Measurements from ENCODE around the gene CFDP1. TPM values are rescaled to one million over a fixed set of nuclear protein-coding genes. Genes with fewer than 3 reads are reported as not detected.
"Not testable (repeated sequence)": the region's sequence is repeated elsewhere in the genome, so short reads cannot be mapped to it uniquely, and the experiment has no call there.

The CFDP1 gene
- total RNA-seq, 2 donors from 2014 or later, result 88.7 to 117 TPM

GRCh38 chr16:75456971-75457370 is 23.7 kb upstream of the CFDP1 start:
- no peaks in the 10 kb centered on the region for H3K9me3 Mint-ChIP-seq
- peak overlapping the region; percentile 31 for H3K4me3 Mint-ChIP-seq
- Histone ChIP-seq H3K9ac (ENCODE audit: extremely low read depth, low read length, poor library complexity, severe bottlenecking) (no peak overlapping the region), H3K27me3 (ENCODE audit: control insufficient read depth, insufficient read depth, low read length, poor library complexity, severe bottlenecking) (no peaks in the 10 kb centered on the region), H3K36me3 (ENCODE audit: control insufficient read depth, insufficient read depth, low read length) (peaks cover 11% of the 10 kb centered on the region), H3K4me1 (ENCODE audit: control insufficient read depth, insufficient read depth, low read length) (peaks cover 26% of the 10 kb centered on the region), H3K4me3 (ENCODE audit: low read length) (peak overlapping the region; percentile 47), H3K27ac (ENCODE audit: low read depth, low read length) (no peak overlapping the region), H3K9me3 (ENCODE audit: control insufficient read depth, low read length) (no peaks in the 10 kb centered on the region)
- H3K27ac Mint-ChIP-seq, result peak overlapping the region; percentile 81
- 89 to 100% methylated on average over 1 of the region's 1 CpG for WGBS, 2 experiments (ENCODE audit: insufficient coverage in 1 of 2, insufficient read length in 1 of 2)
- peak; percentile 45 for DNase-seq
- peaks cover 73% of the 10 kb centered on the region for H3K4me1 Mint-ChIP-seq
- H3K27me3 Mint-ChIP-seq (ENCODE audit: insufficient read depth), result no peaks in the 10 kb centered on the region
- TF ChIP-seq CTCF (conservative IDR thresholded peaks at IDR 0.05), result no peak
- peaks cover 16% of the 10 kb centered on the region for H3K36me3 Mint-ChIP-seq (ENCODE audit: low read depth)

GRCh38 chr16:75456486-75456885 is 23.2 kb upstream of the CFDP1 start:
- Histone ChIP-seq H3K36me3 (ENCODE audit: control insufficient read depth, insufficient read depth, low read length) (peaks cover 11% of the 10 kb centered on the region), H3K4me1 (ENCODE audit: control insufficient read depth, insufficient read depth, low read length) (peaks cover 22% of the 10 kb centered on the region)
- H3K27ac ChIP-seq (ENCODE audit: low read depth, low read length); H3K9me3 Mint-ChIP-seq; H3K9ac ChIP-seq (ENCODE audit: extremely low read depth, low read length, poor library complexity, severe bottlenecking); H3K9me3 ChIP-seq (ENCODE audit: control insufficient read depth, low read length); H3K4me3 ChIP-seq (ENCODE audit: low read length); H3K27me3 Mint-ChIP-seq (ENCODE audit: insufficient read depth); H3K27me3 ChIP-seq (ENCODE audit: control insufficient read depth, insufficient read depth, low read length, poor library complexity, severe bottlenecking): not testable (repeated sequence)
- peak; percentile 45 for DNase-seq
- Mint-ChIP-seq H3K27ac (peak overlapping the region; percentile 81), H3K4me1 (peaks cover 69% of the 10 kb centered on the region), H3K36me3 (ENCODE audit: low read depth) (peaks cover 18% of the 10 kb centered on the region), H3K4me3 (peak overlapping the region; percentile 31)
- WGBS, 2 experiments (ENCODE audit: insufficient coverage in 1 of 2, insufficient read length in 1 of 2), result 88 to 97% methylated on average over 4 of the region's 4 CpGs

GRCh38 chr16:75455677-75456076 is 22.4 kb upstream of the CFDP1 start:
- Histone ChIP-seq H3K4me3 (ENCODE audit: low read length) (no peak overlapping the region), H3K27me3 (ENCODE audit: control insufficient read depth, insufficient read depth, low read length, poor library complexity, severe bottlenecking) (no peaks in the 10 kb centered on the region), H3K4me1 (ENCODE audit: control insufficient read depth, insufficient read depth, low read length) (peaks cover 22% of the 10 kb centered on the region), H3K27ac (ENCODE audit: low read depth, low read length) (no peak overlapping the region), H3K9ac (ENCODE audit: extremely low read depth, low read length, poor library complexity, severe bottlenecking) (no peak overlapping the region), H3K36me3 (ENCODE audit: control insufficient read depth, insufficient read depth, low read length) (peaks cover 11% of the 10 kb centered on the region), H3K9me3 (ENCODE audit: control insufficient read depth, low read length) (no peaks in the 10 kb centered on the region)
- Mint-ChIP-seq H3K9me3 (no peaks in the 10 kb centered on the region), H3K36me3 (ENCODE audit: low read depth) (peaks cover 26% of the 10 kb centered on the region), H3K4me1 (peaks cover 68% of the 10 kb centered on the region), H3K27ac (peak overlapping the region; percentile 33), H3K27me3 (ENCODE audit: insufficient read depth) (no peaks in the 10 kb centered on the region), H3K4me3 (no peak overlapping the region)
- peak; percentile 42 for DNase-seq
- no peak for TF ChIP-seq CTCF (conservative IDR thresholded peaks at IDR 0.05)
- 53% methylated on average over 5 of the region's 5 CpGs for WGBS, 2 experiments (ENCODE audit: insufficient coverage in 1 of 2, insufficient read length in 1 of 2)

Data from endodermal cell (in vitro differentiated cells).